ENCODE results near the gene KIF2A.

KIF2A gene

GRCh38 chr5:62283005-62283404, 23.0 kb upstream of the KIF2A start:
- CTCF ChIA-PET = interaction anchor here (0.7 to 1.2 kb wide), 2 partner anchors 76 to 178 kb away, joined by 3 read pairs; no protein-coding TSS in a partner anchor
- TF ChIP-seq ZNF280C (tag by site-specific recombination; IDR thresholded peaks at IDR 0.05) (no peak), MYNN (tag by site-specific recombination; IDR thresholded peaks at IDR 0.05; ENCODE audit: borderline replicate concordance) (no peak), SP3 (tag by site-specific recombination; IDR thresholded peaks at IDR 0.05) (no peak), ZNF138 (tag by site-specific recombination; IDR thresholded peaks at IDR 0.05; ENCODE audit: borderline replicate concordance) (no peak), ZNF600 (tag by site-specific recombination; IDR thresholded peaks at IDR 0.05) (no peak)
- Histone ChIP-seq H3K36me3 (ENCODE audit: control insufficient read depth in 2 of 2, insufficient read depth in 1 of 2, low read length in 2 of 2) (no peaks in the 10 kb centered on the region), H3K4me3 (ENCODE audit: low read depth, low read length) (no peak overlapping the region), H3K27ac (ENCODE audit: extremely low read depth, low read depth, low read length) (no peak overlapping the region), H3K4me1 (ENCODE audit: control insufficient read depth, insufficient read depth, low read length) (no peaks in the 10 kb centered on the region), H3K9me3 (ENCODE audit: control insufficient read depth, insufficient read depth, low read depth, low read length) (no peaks in the 10 kb centered on the region)
- POLR2A ChIA-PET = no interaction called here

- no peaks in the 10 kb centered on the region for H3K36me3 ChIP-seq (ENCODE audit: control insufficient read depth in 2 of 2, insufficient read depth in 1 of 2, low read length in 2 of 2)
- ChIA-PET CTCF (interaction anchor here (1.2 kb wide), 1 partner anchor 177 kb away, joined by 3 read pairs; no protein-coding TSS in a partner anchor), POLR2A (interaction anchor here (0.6 kb wide), 1 partner anchor 658 kb away, joined by 3 read pairs; no protein-coding TSS in a partner anchor)
- no peaks in the 10 kb centered on the region for H3K4me1 ChIP-seq (ENCODE audit: control insufficient read depth, insufficient read depth, low read length)
- no peak for TF ChIP-seq ZBTB21 (tag by site-specific recombination; IDR thresholded peaks at IDR 0.05)
- no peak for TF ChIP-seq PRDM6 (tag by site-specific recombination; IDR thresholded peaks at IDR 0.05)
- no peak for TF ChIP-seq ZNF121 (tag by site-specific recombination; IDR thresholded peaks at IDR 0.05)
- TF ChIP-seq ZNF341 (tag by site-specific recombination; IDR thresholded peaks at IDR 0.05; ENCODE audit: low read depth) = no peak
- TF ChIP-seq ZNF302 (tag by site-specific recombination; IDR thresholded peaks at IDR 0.05; ENCODE audit: low read depth) = no peak
- TF ChIP-seq ZNF555 (tag by site-specific recombination; conservative IDR thresholded peaks at IDR 0.05) = no peak
- TF ChIP-seq ZEB2 (tag by site-specific recombination; IDR thresholded peaks at IDR 0.05) = no peak
- no peak for TF ChIP-seq ZNF639 (tag by site-specific recombination; IDR thresholded peaks at IDR 0.05)
- TF ChIP-seq ZNF239 (tag by site-specific recombination; IDR thresholded peaks at IDR 0.05) = no peak
- no peak for TF ChIP-seq ZBTB26 (tag by site-specific recombination; optimal IDR thresholded peaks at IDR 0.05)
- no peak for TF ChIP-seq ZNF843 (tag by site-specific recombination; IDR thresholded peaks at IDR 0.05)
- no peak for TF ChIP-seq ZNF660 (tag by site-specific recombination; IDR thresholded peaks at IDR 0.05)
- TF ChIP-seq ZBTB10 (tag by site-specific recombination; IDR thresholded peaks at IDR 0.05) = no peak
- H3K27ac ChIP-seq (ENCODE audit: extremely low read depth, low read depth, low read length) = no peak overlapping the region
- no peak overlapping the region for H3K4me3 ChIP-seq (ENCODE audit: low read depth, low read length)
- H3K9me3 ChIP-seq (ENCODE audit: control insufficient read depth, insufficient read depth, low read depth, low read length) = no peaks in the 10 kb centered on the region
Measured at GRCh38 chr5:62283861-62284260, 22.1 kb upstream of the KIF2A start.
